Activated CD4-positive, alpha-beta T cell treated with anti-CD3 and anti-CD28 coated beads for 36 hours (primary cell): ENCODE data around the gene RDH12. TPM values are rescaled to one million over a fixed set of nuclear protein-coding genes. Genes with fewer than 3 reads are reported as not detected.
"Not testable (repeated sequence)": the region's sequence is repeated elsewhere in the genome, so short reads cannot be mapped to it uniquely, and the experiment has no call there.

Source experiments
- ATAC-seq: fragments of 200-7000 bp; cut with Tn5 transposase; one replicate; pipeline ENCODE4 v1.10.0; 2021; ENCODE audit warnings: mild to moderate bottlenecking, moderate library complexity
- CTCF ChIA-PET: fragments of 350-600 bp; sonication (Branson Sonifier 250); formaldehyde crosslinking; loops from one replicate; lab custom pipeline; 2021; ENCODE audit warnings: antibody characterized with exemption; lab: Charles Lee
- POLR2A ChIA-PET: fragments of 350-600 bp; sonication (Branson Sonifier 250); formaldehyde crosslinking; loops from one replicate; lab custom pipeline; 2021; ENCODE audit warnings: antibody characterized with exemption, inconsistent platforms; lab: Charles Lee
- DNase-seq: peaks from one replicate; pipeline ENCODE4 v3.0.0-alpha.2; 2020
- H3K27ac Mint-ChIP-seq: one replicate; pipeline ENCODE4 v1.8.0; 2021; ENCODE audit warnings: mixed read lengths
- H3K27me3 Mint-ChIP-seq: one replicate; pipeline ENCODE4 v1.8.0; 2021; ENCODE audit warnings: mixed read lengths
- H3K36me3 Mint-ChIP-seq: one replicate; pipeline ENCODE4 v1.8.0; 2021; ENCODE audit warnings: low read depth, mixed read lengths
- H3K4me1 Mint-ChIP-seq: one replicate; pipeline ENCODE4 v1.8.0; 2021; ENCODE audit warnings: mixed read lengths
- H3K4me3 Mint-ChIP-seq: one replicate; pipeline ENCODE4 v1.8.0; 2021; ENCODE audit warnings: mild to moderate bottlenecking, moderate library complexity, mixed read lengths
- H3K9me3 Mint-ChIP-seq: one replicate; pipeline ENCODE4 v1.8.0; 2021; ENCODE audit warnings: low read depth, mixed read lengths
- intact Hi-C, 2 experiments: fragments of 100-400 bp; cut with DNase I in 1 of 2; cut with micrococcal nuclease in 1 of 2; formaldehyde crosslinking; loops; one replicate each; pipeline versions ENCODE4 v1.14.2 to v1.15.1; 2022 to 2024; cut with DNase I, micrococcal nuclease
- total RNA-seq, 2 experiments: library from RNA; stranded (reverse); gene quantifications; one replicate each; pipeline ENCODE4 v1.2.3, GENCODE V29; 2021

Gene RDH12
- total RNA-seq = not detected

DNA sequence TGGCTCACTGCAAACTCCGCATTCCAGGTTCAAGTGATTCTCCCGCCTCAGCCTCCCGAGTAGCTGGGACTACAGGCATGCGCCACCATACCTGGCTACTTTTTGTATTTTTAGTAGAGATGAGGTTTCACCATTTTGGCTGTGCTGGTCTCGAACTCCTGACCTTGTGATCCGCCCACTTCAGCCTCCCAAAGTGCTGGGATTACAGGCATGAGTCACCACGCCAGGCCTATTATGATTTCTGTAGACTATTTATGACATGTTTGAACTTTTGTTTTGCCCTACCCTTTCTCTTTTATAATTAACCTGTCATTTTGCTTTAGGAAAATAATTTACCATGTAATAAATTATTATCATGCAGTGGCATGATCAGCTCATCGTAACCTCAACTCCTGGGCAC is at the start of gene RDH12:
Gene RDH12 (plus strand): TSS at position 395 of the 400 bp plus-strand sequence. CDS start 20,757 bp downstream, outside the sequence.
- H3K36me3 Mint-ChIP-seq, ATAC-seq, H3K4me1 Mint-ChIP-seq, H3K27me3 Mint-ChIP-seq, DNase-seq, H3K4me3 Mint-ChIP-seq, H3K27ac Mint-ChIP-seq, H3K9me3 Mint-ChIP-seq: not testable (repeated sequence)
- intact Hi-C loops = loop anchor here in 1 of 2 experiments (5.0 kb wide), 1 partner anchor 34 kb away; no protein-coding TSS in a partner anchor
- ChIA-PET CTCF (interaction anchor here (1.3 to 1.6 kb wide), 3 partner anchors 10 to 101 kb away, joined by 4 to 7 read pairs (median 6); partner anchors contain the start of gene PIGH), POLR2A (interaction anchor here (0.6 kb wide), 1 partner anchor 40 kb away, joined by 8 read pairs; no protein-coding TSS in a partner anchor)

GRCh38 chr14:67652189-67652588 is 49.5 kb upstream of the RDH12 start:
- Mint-ChIP-seq H3K4me3 (no peak overlapping the region), H3K27me3 (no peaks in the 10 kb centered on the region), H3K9me3 (no peaks in the 10 kb centered on the region), H3K4me1 (no peaks in the 10 kb centered on the region), H3K36me3 (peaks cover 28% of the 10 kb centered on the region), H3K27ac (no peak overlapping the region)
- CTCF ChIA-PET = interaction anchor here (0.8 to 1.5 kb wide), 5 partner anchors 15 to 60 kb away, joined by 3 to 6 read pairs (median 4); no protein-coding TSS in a partner anchor
- DNase-seq (no peak), ATAC-seq (no peak)
- intact Hi-C loops = no loop called here
- POLR2A ChIA-PET = no interaction called here

DNA sequence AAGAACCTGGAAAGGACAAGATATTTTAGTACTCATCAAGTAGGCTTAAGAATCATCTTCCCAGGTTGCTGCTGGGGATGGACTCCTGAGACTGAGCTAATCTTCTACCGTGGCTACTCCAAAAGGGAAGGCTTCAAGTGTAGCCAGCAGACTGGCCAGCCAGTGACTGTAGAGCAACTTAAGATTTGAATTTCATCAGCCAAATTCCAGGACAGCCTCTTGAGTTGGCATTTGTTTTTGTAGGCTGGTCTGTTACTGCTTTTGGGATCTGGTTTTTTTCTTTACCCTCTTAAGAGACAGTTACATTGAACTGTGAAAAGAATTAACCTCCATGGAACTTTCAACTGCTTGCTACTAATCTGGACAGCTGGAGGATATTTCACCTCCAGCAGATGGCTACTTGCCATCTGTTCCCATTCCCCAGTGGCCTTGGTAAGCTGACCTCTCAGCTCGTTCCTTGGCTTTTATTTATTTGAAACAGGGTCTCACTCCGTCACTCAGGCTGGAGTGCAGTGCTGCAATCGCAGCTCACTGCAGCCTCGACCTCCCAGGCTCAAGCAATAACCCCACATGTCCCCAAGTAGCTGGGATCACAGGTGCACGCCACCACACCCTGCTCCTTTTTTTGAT is 47.9 kb upstream of the RDH12 start:
- Mint-ChIP-seq H3K4me1 (no peaks in the 10 kb centered on the region), H3K27ac (no peak overlapping the region), H3K9me3 (no peaks in the 10 kb centered on the region), H3K36me3 (peaks cover 34% of the 10 kb centered on the region), H3K4me3 (no peak overlapping the region), H3K27me3 (no peaks in the 10 kb centered on the region)
- intact Hi-C loops = no loop called here
- ChIA-PET POLR2A (interaction anchor here (0.7 kb wide), 1 partner anchor 42 kb away, joined by 3 read pairs; no protein-coding TSS in a partner anchor), CTCF (interaction anchor here (0.5 to 1.9 kb wide), 7 partner anchors 10 to 200 kb away, joined by 3 to 6 read pairs (median 5); no protein-coding TSS in a partner anchor)
- no peak for DNase-seq
- ATAC-seq = no peak

GRCh38 chr14:67663633-67664032 is 38.1 kb upstream of the RDH12 start:
- Mint-ChIP-seq H3K27me3 (no peaks in the 10 kb centered on the region), H3K27ac (no peak overlapping the region), H3K36me3 (peaks cover 7% of the 10 kb centered on the region), H3K9me3 (no peaks in the 10 kb centered on the region), H3K4me1 (peaks cover 30% of the 10 kb centered on the region), H3K4me3 (no peak overlapping the region)
- ChIA-PET POLR2A (no interaction called here), CTCF (interaction anchor here (0.8 to 8.8 kb wide), 7 partner anchors 9 to 138 kb away, joined by 3 to 48 read pairs (median 4); no protein-coding TSS in a partner anchor)
- DNase-seq (no peak), ATAC-seq (no peak)
- intact Hi-C loops = loop anchor here in 1 of 2 experiments (10.0 kb wide), 1 partner anchor 139 kb away; no protein-coding TSS in a partner anchor

GRCh38 chr14:67665868-67666267 is 35.8 kb upstream of the RDH12 start:
- Mint-ChIP-seq H3K4me3 (no peak overlapping the region), H3K27me3 (no peaks in the 10 kb centered on the region), H3K36me3 (peaks cover 7% of the 10 kb centered on the region), H3K4me1 (peaks cover 45% of the 10 kb centered on the region), H3K9me3 (no peaks in the 10 kb centered on the region), H3K27ac (no peak overlapping the region)
- no peak for DNase-seq
- ATAC-seq = no peak
- POLR2A ChIA-PET = no interaction called here
- intact Hi-C loops = loop anchor here in 1 of 2 experiments (2.0 to 10.0 kb wide), 3 partner anchors 36 to 141 kb away; partner anchors contain the start of gene RDH12
- CTCF ChIA-PET = interaction anchor here (0.5 to 8.8 kb wide), 18 partner anchors 11 to 302 kb away, joined by 3 to 65 read pairs (median 6); partner anchors contain the start of genes ARG2 and PIGH

DNA sequence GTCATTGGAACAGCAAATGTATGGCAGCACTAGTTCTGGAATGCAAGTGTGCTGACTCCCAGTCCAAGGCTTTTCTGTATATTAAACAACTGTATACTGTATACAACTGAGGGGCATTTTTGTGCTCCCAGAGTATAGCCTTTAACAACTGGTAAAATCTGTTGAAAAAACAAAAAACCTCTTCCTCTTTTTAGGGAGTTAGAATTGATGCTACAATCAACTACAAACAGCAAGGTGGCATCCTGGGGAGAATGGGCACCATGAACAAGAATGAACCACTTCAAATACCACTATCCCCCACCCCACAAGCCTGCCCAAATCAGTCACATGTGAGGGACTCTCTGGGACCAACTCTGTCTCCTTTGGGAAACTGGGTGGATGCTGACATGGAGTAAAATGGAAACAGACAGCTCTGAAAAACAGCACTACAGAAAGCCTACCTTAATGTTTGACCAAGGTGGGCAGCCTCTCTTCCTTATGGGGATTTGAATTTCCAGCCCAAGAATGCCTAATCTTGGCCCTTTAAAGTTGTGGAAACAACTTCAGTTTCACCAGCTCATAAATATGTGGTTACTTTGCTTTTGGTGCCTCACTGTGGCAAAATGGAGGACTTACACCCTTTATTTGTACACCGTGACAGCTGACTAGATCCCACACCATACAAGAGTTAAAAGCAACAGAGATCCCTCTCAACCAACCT is 34.8 kb upstream of the RDH12 start:
- Mint-ChIP-seq H3K9me3 (no peaks in the 10 kb centered on the region), H3K4me3 (no peak overlapping the region), H3K36me3 (peaks cover 6% of the 10 kb centered on the region), H3K4me1 (peaks cover 46% of the 10 kb centered on the region), H3K27ac (peak overlapping the region; percentile 68), H3K27me3 (no peaks in the 10 kb centered on the region)
- DNase-seq (peak; percentile 46), ATAC-seq (peak; percentile 80)
- intact Hi-C loops = loop anchor here (1.0 to 10.0 kb wide), 10 partner anchors 35 to 240 kb away; partner anchors contain the start of genes PIGH (in 2 of the 2), ARG2 (in 1 of the 2) and RDH12 (in 1 of the 2)
- ChIA-PET CTCF (interaction anchor here (0.6 to 8.8 kb wide), 25 partner anchors 9 to 303 kb away, joined by 3 to 65 read pairs (median 6); partner anchors contain the start of genes ARG2, PIGH and RDH11), POLR2A (interaction anchor here (0.6 to 0.7 kb wide), 2 partner anchors 29 to 48 kb away, joined by 3 read pairs; partner anchors contain the start of gene RDH11)

GRCh38 chr14:67668559-67668958 is 33.1 kb upstream of the RDH12 start:
- peak; percentile 61 for ATAC-seq
- intact Hi-C loops = loop anchor here in 1 of 2 experiments (5.0 to 10.0 kb wide), 2 partner anchors 34 to 144 kb away; partner anchors contain the start of gene RDH12
- peaks cover 53% of the 10 kb centered on the region for H3K4me1 Mint-ChIP-seq
- H3K4me3 Mint-ChIP-seq = no peak overlapping the region
- no peaks in the 10 kb centered on the region for H3K9me3 Mint-ChIP-seq
- CTCF ChIA-PET = interaction anchor here (0.7 to 8.8 kb wide), 16 partner anchors 12 to 180 kb away, joined by 3 to 65 read pairs (median 4); partner anchors contain the start of genes ARG2, PIGH, RDH11 and TMEM229B
- no peak overlapping the region for H3K27ac Mint-ChIP-seq
- no peaks in the 10 kb centered on the region for H3K27me3 Mint-ChIP-seq
- peak; percentile 27 for DNase-seq
- POLR2A ChIA-PET = no interaction called here
- no peaks in the 10 kb centered on the region for H3K36me3 Mint-ChIP-seq

DNA sequence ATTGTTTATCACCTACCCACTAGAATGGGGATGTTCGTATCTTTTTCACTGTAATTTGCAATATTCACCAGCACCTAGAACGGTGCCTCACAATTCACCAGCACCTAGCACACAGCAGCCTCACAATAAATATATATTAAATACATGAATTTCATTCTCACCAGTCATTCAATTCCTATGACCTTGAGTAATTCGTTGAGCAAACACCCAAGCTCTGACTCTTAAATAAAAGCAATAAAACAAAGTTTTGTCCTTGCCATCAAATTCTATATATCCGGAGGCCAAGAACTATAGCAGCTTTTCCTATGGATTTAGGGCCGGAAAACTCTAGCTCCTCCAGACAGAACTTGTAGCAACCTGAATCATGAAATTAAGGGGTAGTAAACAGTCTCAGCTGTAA is 28.2 kb upstream of the RDH12 start:
- Mint-ChIP-seq H3K4me1 (peaks cover 43% of the 10 kb centered on the region), H3K36me3 (peaks cover 20% of the 10 kb centered on the region), H3K4me3 (peak overlapping the region; percentile 81), H3K27me3 (no peaks in the 10 kb centered on the region), H3K9me3 (no peaks in the 10 kb centered on the region), H3K27ac (peak overlapping the region; percentile 40)
- POLR2A ChIA-PET = interaction anchor here (0.6 kb wide), 1 partner anchor 54 kb away, joined by 7 read pairs; no protein-coding TSS in a partner anchor
- no peak for DNase-seq
- intact Hi-C loops = loop anchor here (5.0 to 10.0 kb wide), 3 partner anchors 309 to 1724 kb away; partner anchors contain the start of genes EIF2S1 (in 1 of the 2), ERH (in 1 of the 2), GPHN (in 1 of the 2) and SLC39A9 (in 1 of the 2)
- CTCF ChIA-PET = interaction anchor here (0.8 to 3.3 kb wide), 9 partner anchors 12 to 306 kb away, joined by 3 to 20 read pairs (median 5); partner anchors contain the start of gene PIGH
- ATAC-seq = no peak

DNA sequence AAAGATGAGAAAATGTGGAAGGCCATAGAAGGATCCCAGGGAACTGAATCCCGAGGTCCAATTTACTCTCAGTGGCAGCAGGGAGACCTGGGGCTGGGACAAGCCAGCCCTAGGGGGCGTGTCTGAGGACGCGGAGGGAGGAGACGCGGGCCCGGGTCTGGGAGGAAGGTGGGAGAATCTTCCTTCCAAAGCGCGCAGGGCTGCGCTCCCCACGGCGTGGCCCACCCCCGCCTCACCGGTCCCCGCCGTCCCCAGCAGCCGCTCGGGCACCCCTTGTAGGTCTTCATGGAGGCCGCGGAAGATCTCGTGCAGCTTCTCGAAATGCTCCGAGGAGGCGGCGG is 27.6 kb upstream of the RDH12 start:
- Mint-ChIP-seq H3K4me1 (peaks cover 37% of the 10 kb centered on the region), H3K27me3 (no peaks in the 10 kb centered on the region), H3K27ac (peak overlapping the region; percentile 40), H3K9me3 (no peaks in the 10 kb centered on the region), H3K4me3 (peak overlapping the region; percentile 81), H3K36me3 (peaks cover 20% of the 10 kb centered on the region)
- DNase-seq (peak; percentile 72), ATAC-seq (peak; percentile 61)
- ChIA-PET POLR2A (interaction anchor here (0.7 kb wide), 1 partner anchor 22 kb away, joined by 6 read pairs; the partner anchor contains the start of gene RDH11), CTCF (interaction anchor here (0.8 to 3.3 kb wide), 9 partner anchors 12 to 306 kb away, joined by 3 to 20 read pairs (median 5); partner anchors contain the start of gene PIGH)
- intact Hi-C loops = loop anchor here (1.0 to 10.0 kb wide), 8 partner anchors 21 to 1723 kb away; partner anchors contain the start of genes EIF2S1 (in 2 of the 2), RDH11 (in 2 of the 2), ARG2 (in 1 of the 2) and ERH (in 1 of the 2)
